Measurements from ENCODE around the gene ABCG1.

Gene ABCG1

DNA sequence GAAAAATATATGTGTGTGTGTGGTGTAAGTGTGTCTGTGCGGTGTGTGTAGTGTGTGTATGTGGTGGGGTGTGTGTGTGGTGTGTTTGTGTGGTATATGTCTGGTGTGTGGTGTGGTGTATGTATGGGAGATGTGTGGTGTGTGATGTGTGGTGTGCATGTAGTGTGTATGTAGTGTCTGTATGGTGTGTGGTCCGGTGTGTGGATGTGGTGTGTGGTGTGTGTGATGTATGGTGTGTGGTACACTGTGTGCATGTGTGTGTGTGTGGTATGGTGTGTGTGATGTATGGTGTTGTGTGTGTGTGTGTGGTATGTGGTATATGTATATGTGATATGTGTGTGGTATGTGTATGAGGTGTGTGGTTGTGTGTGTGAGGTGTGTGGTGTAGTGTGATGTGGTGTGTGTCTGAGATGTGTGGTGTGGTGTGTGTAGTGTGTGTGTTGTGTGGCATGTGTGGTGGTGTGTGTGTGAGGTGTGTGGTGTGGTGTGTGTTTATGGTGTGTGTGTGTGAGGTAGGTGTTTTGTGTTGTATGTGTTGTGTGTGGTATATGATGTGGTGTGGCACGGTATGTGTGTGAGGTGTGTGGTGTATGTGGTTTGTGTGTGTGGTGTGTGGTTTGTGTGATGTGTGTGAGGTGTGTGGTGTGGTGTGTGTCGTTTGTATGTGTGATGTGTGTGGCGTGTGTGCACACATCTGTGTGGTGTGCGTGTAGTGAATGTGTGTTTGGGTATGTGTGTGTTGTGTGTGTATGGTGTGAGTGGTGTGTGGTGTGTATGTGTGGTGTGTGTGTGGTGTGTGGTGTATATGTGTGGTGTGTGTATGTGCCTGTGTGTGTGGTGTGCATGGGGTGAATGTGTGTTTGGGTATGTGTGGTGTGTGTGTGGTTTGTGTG lies 35.3 kb upstream of the ABCG1 start:
- TF ChIP-seq, protein P1, sequence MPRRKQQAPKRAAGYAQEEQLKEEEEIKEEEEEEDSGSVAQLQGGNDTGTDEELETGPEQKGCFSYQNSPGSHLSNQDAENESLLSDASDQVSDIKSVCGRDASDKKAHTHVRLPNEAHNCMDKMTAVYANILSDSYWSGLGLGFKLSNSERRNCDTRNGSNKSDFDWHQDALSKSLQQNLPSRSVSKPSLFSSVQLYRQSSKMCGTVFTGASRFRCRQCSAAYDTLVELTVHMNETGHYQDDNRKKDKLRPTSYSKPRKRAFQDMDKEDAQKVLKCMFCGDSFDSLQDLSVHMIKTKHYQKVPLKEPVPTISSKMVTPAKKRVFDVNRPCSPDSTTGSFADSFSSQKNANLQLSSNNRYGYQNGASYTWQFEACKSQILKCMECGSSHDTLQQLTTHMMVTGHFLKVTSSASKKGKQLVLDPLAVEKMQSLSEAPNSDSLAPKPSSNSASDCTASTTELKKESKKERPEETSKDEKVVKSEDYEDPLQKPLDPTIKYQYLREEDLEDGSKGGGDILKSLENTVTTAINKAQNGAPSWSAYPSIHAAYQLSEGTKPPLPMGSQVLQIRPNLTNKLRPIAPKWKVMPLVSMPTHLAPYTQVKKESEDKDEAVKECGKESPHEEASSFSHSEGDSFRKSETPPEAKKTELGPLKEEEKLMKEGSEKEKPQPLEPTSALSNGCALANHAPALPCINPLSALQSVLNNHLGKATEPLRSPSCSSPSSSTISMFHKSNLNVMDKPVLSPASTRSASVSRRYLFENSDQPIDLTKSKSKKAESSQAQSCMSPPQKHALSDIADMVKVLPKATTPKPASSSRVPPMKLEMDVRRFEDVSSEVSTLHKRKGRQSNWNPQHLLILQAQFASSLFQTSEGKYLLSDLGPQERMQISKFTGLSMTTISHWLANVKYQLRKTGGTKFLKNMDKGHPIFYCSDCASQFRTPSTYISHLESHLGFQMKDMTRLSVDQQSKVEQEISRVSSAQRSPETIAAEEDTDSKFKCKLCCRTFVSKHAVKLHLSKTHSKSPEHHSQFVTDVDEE (CRISPR knock-in tag; IDR thresholded peaks at IDR 0.05) = no peak
- TF ChIP-seq TOX (CRISPR knock-in tag; IDR thresholded peaks at IDR 0.05; ENCODE audit: borderline replicate concordance) (no peak), PPARA (CRISPR knock-in tag; IDR thresholded peaks at IDR 0.05; ENCODE audit: borderline replicate concordance) (no peak), ZNF70 (CRISPR knock-in tag; IDR thresholded peaks at IDR 0.05) (no peak), RARB (CRISPR knock-in tag; IDR thresholded peaks at IDR 0.05) (no peak), OSR1 (CRISPR knock-in tag; IDR thresholded peaks at IDR 0.05) (no peak), ZFP3 (CRISPR knock-in tag; IDR thresholded peaks at IDR 0.05) (no peak), GLIS3 (CRISPR knock-in tag; IDR thresholded peaks at IDR 0.05) (no peak), ZNF8 (CRISPR knock-in tag; IDR thresholded peaks at IDR 0.05) (no peak), TCF4 (CRISPR knock-in tag; IDR thresholded peaks at IDR 0.05; ENCODE audit: borderline replicate concordance) (no peak), BACH2 (CRISPR knock-in tag; IDR thresholded peaks at IDR 0.05; ENCODE audit: borderline replicate concordance) (no peak), ZNF565 (CRISPR knock-in tag; conservative IDR thresholded peaks at IDR 0.05; ENCODE audit: low read depth) (no peak), PATZ1 (CRISPR knock-in tag; IDR thresholded peaks at IDR 0.05; ENCODE audit: borderline replicate concordance) (no peak), CSDC2 (CRISPR knock-in tag; IDR thresholded peaks at IDR 0.05) (no peak), ARNTL (CRISPR knock-in tag; IDR thresholded peaks at IDR 0.05; ENCODE audit: borderline replicate concordance, low read depth) (no peak), ESRRG (CRISPR knock-in tag; IDR thresholded peaks at IDR 0.05) (no peak), SNAI2 (CRISPR knock-in tag; IDR thresholded peaks at IDR 0.05) (no peak)
- TF ChIP-seq, protein P2, sequence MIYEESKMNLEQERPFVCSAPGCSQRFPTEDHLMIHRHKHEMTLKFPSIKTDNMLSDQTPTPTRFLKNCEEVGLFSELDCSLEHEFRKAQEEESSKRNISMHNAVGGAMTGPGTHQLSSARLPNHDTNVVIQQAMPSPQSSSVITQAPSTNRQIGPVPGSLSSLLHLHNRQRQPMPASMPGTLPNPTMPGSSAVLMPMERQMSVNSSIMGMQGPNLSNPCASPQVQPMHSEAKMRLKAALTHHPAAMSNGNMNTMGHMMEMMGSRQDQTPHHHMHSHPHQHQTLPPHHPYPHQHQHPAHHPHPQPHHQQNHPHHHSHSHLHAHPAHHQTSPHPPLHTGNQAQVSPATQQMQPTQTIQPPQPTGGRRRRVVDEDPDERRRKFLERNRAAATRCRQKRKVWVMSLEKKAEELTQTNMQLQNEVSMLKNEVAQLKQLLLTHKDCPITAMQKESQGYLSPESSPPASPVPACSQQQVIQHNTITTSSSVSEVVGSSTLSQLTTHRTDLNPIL (CRISPR knock-in tag; IDR thresholded peaks at IDR 0.05; ENCODE audit: low read depth) = no peak
- TF ChIP-seq, protein P3, sequence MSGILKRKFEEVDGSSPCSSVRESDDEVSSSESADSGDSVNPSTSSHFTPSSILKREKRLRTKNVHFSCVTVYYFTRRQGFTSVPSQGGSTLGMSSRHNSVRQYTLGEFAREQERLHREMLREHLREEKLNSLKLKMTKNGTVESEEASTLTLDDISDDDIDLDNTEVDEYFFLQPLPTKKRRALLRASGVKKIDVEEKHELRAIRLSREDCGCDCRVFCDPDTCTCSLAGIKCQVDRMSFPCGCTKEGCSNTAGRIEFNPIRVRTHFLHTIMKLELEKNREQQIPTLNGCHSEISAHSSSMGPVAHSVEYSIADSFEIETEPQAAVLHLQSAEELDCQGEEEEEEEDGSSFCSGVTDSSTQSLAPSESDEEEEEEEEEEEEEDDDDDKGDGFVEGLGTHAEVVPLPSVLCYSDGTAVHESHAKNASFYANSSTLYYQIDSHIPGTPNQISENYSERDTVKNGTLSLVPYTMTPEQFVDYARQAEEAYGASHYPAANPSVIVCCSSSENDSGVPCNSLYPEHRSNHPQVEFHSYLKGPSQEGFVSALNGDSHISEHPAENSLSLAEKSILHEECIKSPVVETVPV (CRISPR knock-in tag; IDR thresholded peaks at IDR 0.05) = no peak
- no peak for ATAC-seq

DNA sequence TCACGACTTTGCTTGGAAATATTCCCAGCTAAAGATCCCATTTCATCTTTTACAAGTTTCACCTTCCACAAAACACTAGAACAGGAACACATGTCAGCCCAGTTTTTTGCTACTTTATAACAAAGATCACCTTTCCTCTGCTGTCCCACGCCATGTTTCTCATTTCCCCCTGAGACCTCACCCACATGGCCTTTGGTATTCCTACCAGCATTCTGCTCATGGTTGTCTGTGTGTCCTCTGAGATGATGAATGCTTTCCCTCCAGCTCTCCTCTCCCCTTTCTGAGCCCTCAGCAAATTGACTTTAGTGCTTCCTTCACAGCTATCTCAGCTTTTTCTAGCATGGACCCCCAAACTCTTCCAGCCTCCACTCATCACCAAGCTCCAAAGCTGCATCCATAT lies 32.3 kb upstream of the ABCG1 start:
- ATAC-seq = no peak
- no peak for TF ChIP-seq ZFP30 (CRISPR knock-in tag; IDR thresholded peaks at IDR 0.05)
- TF ChIP-seq CSDC2 (CRISPR knock-in tag; IDR thresholded peaks at IDR 0.05) = no peak
- TF ChIP-seq, protein P3 (CRISPR knock-in tag; IDR thresholded peaks at IDR 0.05) = no peak
- no peak for TF ChIP-seq TOX (CRISPR knock-in tag; IDR thresholded peaks at IDR 0.05; ENCODE audit: borderline replicate concordance)
- TF ChIP-seq SNAI2 (CRISPR knock-in tag; IDR thresholded peaks at IDR 0.05) = no peak
- TF ChIP-seq, protein P2 (CRISPR knock-in tag; IDR thresholded peaks at IDR 0.05; ENCODE audit: low read depth) = no peak
- no peak for TF ChIP-seq ESRRG (CRISPR knock-in tag; IDR thresholded peaks at IDR 0.05)
- TF ChIP-seq PATZ1 (CRISPR knock-in tag; IDR thresholded peaks at IDR 0.05; ENCODE audit: borderline replicate concordance) = no peak
- TF ChIP-seq, protein P1 (CRISPR knock-in tag; IDR thresholded peaks at IDR 0.05) = no peak
- TF ChIP-seq ZNF70 (CRISPR knock-in tag; IDR thresholded peaks at IDR 0.05) = no peak
- TF ChIP-seq ZNF565 (CRISPR knock-in tag; conservative IDR thresholded peaks at IDR 0.05; ENCODE audit: low read depth) = no peak
- no peak for TF ChIP-seq RARB (CRISPR knock-in tag; IDR thresholded peaks at IDR 0.05)
- TF ChIP-seq PPARA (CRISPR knock-in tag; IDR thresholded peaks at IDR 0.05; ENCODE audit: borderline replicate concordance) = no peak

Measured in SK-N-SH treated with all-trans-retinoic acid at 6 μM for 48 hours (cell line).